Measurements from ENCODE around the gene NAP1L1.

The NAP1L1 gene

GRCh38 chr12:76023069-76023690 lies 61.3 kb downstream of the NAP1L1 start:
- WGBS (ENCODE audit: extremely low coverage, insufficient coverage, insufficient read length) = no CpG with 5 or more reads among the region's 2 CpGs
- Histone ChIP-seq H3K79me2 (ENCODE audit: control insufficient read depth, insufficient read depth, low read length, poor library complexity) (no peaks in the 10 kb centered on the region), H3K9me3 (ENCODE audit: insufficient read depth, low read depth, low read length) (no peaks in the 10 kb centered on the region), H3K18ac (ENCODE audit: low read length) (no peak overlapping the region), H3K14ac (ENCODE audit: low read length) (no peak overlapping the region), H3K4me3 (ENCODE audit: low read depth, low read length) (no peak overlapping the region), H4K12ac (ENCODE audit: low read depth, low read length) (no peak overlapping the region), H3K4me1 (ENCODE audit: control insufficient read depth in 1 of 2, insufficient read depth in 2 of 2, low read length in 2 of 2) (peaks cover 9 to 13% of the 10 kb centered on the region in 2 experiments), H2BK120ac (ENCODE audit: insufficient read depth, low read length, poor library complexity) (no peak overlapping the region), H3K23ac (ENCODE audit: low read length) (no peak overlapping the region), H2BK5ac (ENCODE audit: low read depth, low read length, poor library complexity) (no peak overlapping the region), H3K79me1 (ENCODE audit: low read length) (peaks cover 11% of the 10 kb centered on the region), H3K9ac (ENCODE audit: low read length) (no peak overlapping the region), H3K4me2 (ENCODE audit: low read length) (no peak overlapping the region), H2AK5ac (ENCODE audit: low read length) (no peak overlapping the region), H4K8ac (ENCODE audit: low read depth, low read length) (no peak overlapping the region), H3K4ac (ENCODE audit: low read depth, low read length) (no peak overlapping the region), H2BK12ac (ENCODE audit: low read length) (no peak overlapping the region), H3K27ac (ENCODE audit: low read depth, low read length) (no peak overlapping the region), H3K27me3 (ENCODE audit: insufficient read depth, low read length) (no peaks in the 10 kb centered on the region), H4K91ac (ENCODE audit: low read depth, low read length) (no peak overlapping the region), H2AFZ (ENCODE audit: insufficient read depth, low read length, poor library complexity) (no peak overlapping the region), H3K36me3 (ENCODE audit: control insufficient read depth in 1 of 2, insufficient read depth in 2 of 2, low read length in 2 of 2) (no peaks in the 10 kb centered on the region)
- DNase-seq = no peak

- peaks cover 11% of the 10 kb centered on the region for H3K79me1 ChIP-seq (ENCODE audit: low read length)
- no peak overlapping the region for H2BK120ac ChIP-seq (ENCODE audit: insufficient read depth, low read length, poor library complexity)
- H3K79me2 ChIP-seq (ENCODE audit: control insufficient read depth, insufficient read depth, low read length, poor library complexity) = no peaks in the 10 kb centered on the region
- no peak overlapping the region for H2AFZ ChIP-seq (ENCODE audit: insufficient read depth, low read length, poor library complexity)
- no peak overlapping the region for H4K91ac ChIP-seq (ENCODE audit: low read depth, low read length)
- H3K4ac ChIP-seq (ENCODE audit: low read depth, low read length) = no peak overlapping the region
- no peak overlapping the region for H3K18ac ChIP-seq (ENCODE audit: low read length)
- no peak overlapping the region for H3K27ac ChIP-seq (ENCODE audit: low read depth, low read length)
- H3K9me3 ChIP-seq (ENCODE audit: insufficient read depth, low read depth, low read length) = no peaks in the 10 kb centered on the region
- H4K8ac ChIP-seq (ENCODE audit: low read depth, low read length) = no peak overlapping the region
- no peak overlapping the region for H3K4me2 ChIP-seq (ENCODE audit: low read length)
- H3K14ac ChIP-seq (ENCODE audit: low read length) = no peak overlapping the region
- no CpG with 5 or more reads among the region's 3 CpGs for WGBS (ENCODE audit: extremely low coverage, insufficient coverage, insufficient read length)
- H3K4me1 ChIP-seq (ENCODE audit: control insufficient read depth in 1 of 2, insufficient read depth in 2 of 2, low read length in 2 of 2) = peaks cover 12 to 16% of the 10 kb centered on the region in 2 experiments
- H2BK12ac ChIP-seq (ENCODE audit: low read length) = no peak overlapping the region
- no peak overlapping the region for H2AK5ac ChIP-seq (ENCODE audit: low read length)
- H2BK5ac ChIP-seq (ENCODE audit: low read depth, low read length, poor library complexity) = no peak overlapping the region
- no peak overlapping the region for H4K12ac ChIP-seq (ENCODE audit: low read depth, low read length)
- H3K27me3 ChIP-seq (ENCODE audit: insufficient read depth, low read length) = no peaks in the 10 kb centered on the region
- H3K9ac ChIP-seq (ENCODE audit: low read length) = no peak overlapping the region
- no peak overlapping the region for H3K23ac ChIP-seq (ENCODE audit: low read length)
- no peak for DNase-seq
- no peak overlapping the region for H3K4me3 ChIP-seq (ENCODE audit: low read depth, low read length)
- H3K36me3 ChIP-seq (ENCODE audit: control insufficient read depth in 1 of 2, insufficient read depth in 2 of 2, low read length in 2 of 2) = no peaks in the 10 kb centered on the region
Measured at GRCh38 chr12:76022506-76022905, 62.0 kb downstream of the NAP1L1 start.

GRCh38 chr12:76020731-76021672 lies 63.5 kb downstream of the NAP1L1 start:
- peak overlapping the region; percentile 31 for H3K4me2 ChIP-seq (ENCODE audit: low read length)
- H3K4ac ChIP-seq (ENCODE audit: low read depth, low read length) = no peak overlapping the region
- H3K18ac ChIP-seq (ENCODE audit: low read length) = no peak overlapping the region
- no peak overlapping the region for H2AFZ ChIP-seq (ENCODE audit: insufficient read depth, low read length, poor library complexity)
- H3K9me3 ChIP-seq (ENCODE audit: insufficient read depth, low read depth, low read length) = no peaks in the 10 kb centered on the region
- no peak overlapping the region for H3K4me3 ChIP-seq (ENCODE audit: low read depth, low read length)
- H4K8ac ChIP-seq (ENCODE audit: low read depth, low read length) = no peak overlapping the region
- H3K36me3 ChIP-seq (ENCODE audit: control insufficient read depth in 1 of 2, insufficient read depth in 2 of 2, low read length in 2 of 2) = no peaks in the 10 kb centered on the region
- H4K12ac ChIP-seq (ENCODE audit: low read depth, low read length) = no peak overlapping the region
- H3K79me2 ChIP-seq (ENCODE audit: control insufficient read depth, insufficient read depth, low read length, poor library complexity) = no peaks in the 10 kb centered on the region
- no peak overlapping the region for H2AK5ac ChIP-seq (ENCODE audit: low read length)
- H3K4me1 ChIP-seq (ENCODE audit: control insufficient read depth in 1 of 2, insufficient read depth in 2 of 2, low read length in 2 of 2) = peaks cover 12 to 16% of the 10 kb centered on the region in 2 experiments
- no peak overlapping the region for H3K14ac ChIP-seq (ENCODE audit: low read length)
- no peak overlapping the region for H3K9ac ChIP-seq (ENCODE audit: low read length)
- H3K27me3 ChIP-seq (ENCODE audit: insufficient read depth, low read length) = no peaks in the 10 kb centered on the region
- no peak overlapping the region for H3K23ac ChIP-seq (ENCODE audit: low read length)
- peak overlapping the region; percentile 81 for H2BK5ac ChIP-seq (ENCODE audit: low read depth, low read length, poor library complexity)
- peak overlapping the region; percentile 87 for H2BK12ac ChIP-seq (ENCODE audit: low read length)
- peak overlapping the region; percentile 28 for H4K91ac ChIP-seq (ENCODE audit: low read depth, low read length)
- H2BK120ac ChIP-seq (ENCODE audit: insufficient read depth, low read length, poor library complexity) = peak overlapping the region; percentile 75
- peak overlapping the region; percentile 82 for H3K27ac ChIP-seq (ENCODE audit: low read depth, low read length)
- peak; percentile 82 to 87 for DNase-seq
- WGBS (ENCODE audit: extremely low coverage, insufficient coverage, insufficient read length) = no CpG with 5 or more reads among the region's 15 CpGs
- H3K79me1 ChIP-seq (ENCODE audit: low read length) = peaks cover 17% of the 10 kb centered on the region

GRCh38 chr12:76020281-76020680 lies 64.2 kb downstream of the NAP1L1 start:
- Histone ChIP-seq H2AK5ac (ENCODE audit: low read length) (no peak overlapping the region), H3K79me2 (ENCODE audit: control insufficient read depth, insufficient read depth, low read length, poor library complexity) (no peaks in the 10 kb centered on the region)
- no CpG with 5 or more reads among the region's 5 CpGs for WGBS (ENCODE audit: extremely low coverage, insufficient coverage, insufficient read length)

More at GRCh38 chr12:76020281-76020680, 64.2 kb downstream of the NAP1L1 start:
- no peak overlapping the region for H3K4me3 ChIP-seq (ENCODE audit: low read depth, low read length)
- peak overlapping the region; percentile 39 for H4K8ac ChIP-seq (ENCODE audit: low read depth, low read length)
- no peaks in the 10 kb centered on the region for H3K36me3 ChIP-seq (ENCODE audit: control insufficient read depth in 1 of 2, insufficient read depth in 2 of 2, low read length in 2 of 2)
- peaks cover 18% of the 10 kb centered on the region for H3K79me1 ChIP-seq (ENCODE audit: low read length)
- no peak overlapping the region for H3K14ac ChIP-seq (ENCODE audit: low read length)
- H3K4ac ChIP-seq (ENCODE audit: low read depth, low read length) = no peak overlapping the region
- H2BK120ac ChIP-seq (ENCODE audit: insufficient read depth, low read length, poor library complexity) = peak overlapping the region; percentile 61
- no peak overlapping the region for H2AFZ ChIP-seq (ENCODE audit: insufficient read depth, low read length, poor library complexity)
- H3K18ac ChIP-seq (ENCODE audit: low read length) = no peak overlapping the region
- peaks cover 12 to 16% of the 10 kb centered on the region in 2 experiments for H3K4me1 ChIP-seq (ENCODE audit: control insufficient read depth in 1 of 2, insufficient read depth in 2 of 2, low read length in 2 of 2)
- H2BK5ac ChIP-seq (ENCODE audit: low read depth, low read length, poor library complexity) = peak overlapping the region; percentile 65
- peak overlapping the region; percentile 51 for H2BK12ac ChIP-seq (ENCODE audit: low read length)
- H3K9me3 ChIP-seq (ENCODE audit: insufficient read depth, low read depth, low read length) = no peaks in the 10 kb centered on the region
- H4K12ac ChIP-seq (ENCODE audit: low read depth, low read length) = no peak overlapping the region
- H3K4me2 ChIP-seq (ENCODE audit: low read length) = peak overlapping the region; percentile 31
- H3K9ac ChIP-seq (ENCODE audit: low read length) = no peak overlapping the region
- no peak overlapping the region for H3K23ac ChIP-seq (ENCODE audit: low read length)
- H3K27me3 ChIP-seq (ENCODE audit: insufficient read depth, low read length) = no peaks in the 10 kb centered on the region
- peak overlapping the region; percentile 67 for H4K91ac ChIP-seq (ENCODE audit: low read depth, low read length)
- H3K27ac ChIP-seq (ENCODE audit: low read depth, low read length) = peak overlapping the region; percentile 82
- DNase-seq = peak; percentile 46 to 66
